CD4-positive, alpha-beta T cell treated with Interleukin-6 for 4 hours (primary cell): ENCODE results near the gene ASPRV1.
A peak's percentile ranks its signal among the peaks of the same experiment; 100 is the strongest.
"Not testable (repeated sequence)": the region's sequence is repeated elsewhere in the genome, so short reads cannot be mapped to it uniquely, and the experiment has no call there.

ENCODE experiments used
- DNase-seq: peaks from one replicate; pipeline ENCODE4 v3.0.0-alpha.2; 2020; ENCODE audit warnings: mixed read lengths

The ASPRV1 gene

GRCh38 chr2:69959425-69959824 is 2.0 kb downstream of the ASPRV1 start:
- no peak for DNase-seq

- DNase-seq, result no peak
These were observed 3.0 kb downstream of the ASPRV1 start for GRCh38 chr2:69958480-69958879.

GRCh38 chr2:69957965-69958364 is 3.5 kb downstream of the ASPRV1 start:
- DNase-seq, result no peak

GRCh38 chr2:69956475-69956979 is 4.9 kb downstream of the ASPRV1 start:
- DNase-seq, result no peak

- DNase-seq, result no peak
These were observed 6.4 kb downstream of the ASPRV1 start for GRCh38 chr2:69955029-69955428.

- DNase-seq, result no peak
These were observed 7.3 kb downstream of the ASPRV1 start for GRCh38 chr2:69954084-69954483.

- no peak for DNase-seq
These were observed 8.9 kb downstream of the ASPRV1 start for GRCh38 chr2:69952336-69953115.

- not testable (repeated sequence) for DNase-seq
These were observed 10.8 kb downstream of the ASPRV1 start for GRCh38 chr2:69950671-69951070.

- DNase-seq, result no peak
These were observed 11.2 kb downstream of the ASPRV1 start for GRCh38 chr2:69950241-69950640.

- no peak for DNase-seq
These were observed 12.3 kb downstream of the ASPRV1 start for GRCh38 chr2:69948963-69949645.

GRCh38 chr2:69948032-69948962 is 13.1 kb downstream of the ASPRV1 start:
- DNase-seq, result no peak

GRCh38 chr2:69947325-69947931 is 14.0 kb downstream of the ASPRV1 start:
- no peak for DNase-seq

GRCh38 chr2:69946351-69947324 is 14.8 kb downstream of the ASPRV1 start:
- DNase-seq, result peak; percentile 64

GRCh38 chr2:69945941-69946340 is 15.5 kb downstream of the ASPRV1 start:
- DNase-seq, result no peak

- peak; percentile 38 for DNase-seq
These were observed 16.0 kb downstream of the ASPRV1 start for GRCh38 chr2:69945441-69945840.

- DNase-seq, result no peak
These were observed 16.7 kb downstream of the ASPRV1 start for GRCh38 chr2:69944756-69945155.

GRCh38 chr2:69943843-69944525 is 17.4 kb downstream of the ASPRV1 start:
- DNase-seq, result no peak

- no peak for DNase-seq
These were observed 18.2 kb downstream of the ASPRV1 start for GRCh38 chr2:69943000-69943842.

- DNase-seq, result no peak
These were observed 20.7 kb downstream of the ASPRV1 start for GRCh38 chr2:69940691-69941090.

GRCh38 chr2:69939722-69940121 is 21.7 kb downstream of the ASPRV1 start:
- DNase-seq, result no peak
